ENCODE data around the gene NDRG3. TPM values are rescaled to one million over a fixed set of nuclear protein-coding genes. Genes with fewer than 3 reads are reported as not detected.
"Not testable (repeated sequence)": the region's sequence is repeated elsewhere in the genome, so short reads cannot be mapped to it uniquely, and the experiment has no call there.

The NDRG3 gene
- polyA plus RNA-seq, 3 donors from 2014 or later, result 44.9 to 57.7 (median 50.3) TPM

DNA sequence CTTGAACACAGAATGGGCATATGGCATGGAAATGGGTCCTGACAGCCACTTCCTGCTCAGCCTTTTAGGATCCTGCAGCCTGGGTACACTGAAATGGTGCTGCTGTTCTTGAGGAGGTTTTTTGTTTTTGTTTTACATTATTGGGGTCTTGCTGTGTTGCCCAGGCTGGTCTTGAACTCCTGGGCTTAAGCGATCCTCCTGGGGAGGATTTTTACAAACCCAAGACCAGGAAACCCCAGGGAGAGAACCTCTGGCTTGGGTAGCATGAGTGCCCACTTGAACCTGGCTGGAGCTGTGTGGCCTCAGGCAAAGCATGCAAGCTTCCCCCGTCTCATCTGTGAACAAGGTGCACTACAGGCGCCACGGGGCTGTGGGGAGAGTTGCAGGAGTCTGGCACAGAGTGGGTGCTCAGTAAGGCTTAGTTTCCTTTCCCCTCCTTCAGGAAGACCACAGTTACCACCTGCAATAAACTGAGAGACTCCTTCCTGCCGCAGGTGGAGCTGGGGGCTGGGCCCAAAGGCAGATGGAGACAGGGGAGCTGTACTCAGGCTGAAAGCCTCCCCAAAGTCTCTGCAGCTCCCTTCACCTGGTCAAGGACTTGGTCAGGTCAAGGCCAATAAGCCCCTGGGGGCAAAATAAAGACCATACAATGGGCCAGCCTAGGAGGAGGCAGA is 101.7 kb downstream of the NDRG3 start:
- Mint-ChIP-seq H3K9me3 (no peaks in the 10 kb centered on the region), H3K36me3 (peaks cover 8 to 14% (median 9%) of the 10 kb centered on the region in 3 donors), H3K4me3 (peak overlapping the region; percentile 93 to 99 (median 97)), H3K4me1 (peaks cover 59 to 63% of the 10 kb centered on the region in 2 donors), H3K27ac (peak overlapping the region; percentile 97 to 100 (median 99)), H3K27me3 (ENCODE audit: low read depth in 3 of 3) (peaks cover 7 to 40% (median 38%) of the 10 kb centered on the region in 3 donors)
- peak; percentile 79 to 81 (median 81) for DNase-seq

- H3K4me3 Mint-ChIP-seq, result peak overlapping the region; percentile 93 to 99 (median 97)
- peaks cover 58 to 61% of the 10 kb centered on the region in 2 donors for H3K4me1 Mint-ChIP-seq
These were observed 103.8 kb downstream of the NDRG3 start for GRCh38 chr20:36642136-36642535.

DNA sequence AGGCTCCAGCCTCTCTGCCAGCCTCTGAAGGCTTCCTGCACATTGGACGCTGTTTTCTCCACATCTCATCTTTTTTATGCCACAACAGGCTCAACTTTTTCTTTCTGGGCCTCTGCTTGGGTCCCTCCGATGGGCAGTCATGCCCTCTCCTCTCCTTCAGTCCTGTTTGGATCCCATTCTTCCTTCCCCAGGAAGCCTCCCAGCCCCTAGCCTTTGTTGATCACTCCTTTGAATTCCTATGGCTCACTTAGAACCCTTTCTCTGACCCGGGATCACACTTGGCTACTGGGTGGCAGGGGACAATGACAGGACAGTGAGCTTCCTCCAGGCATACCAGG is 104.4 kb downstream of the NDRG3 start:
- Mint-ChIP-seq H3K4me1 (peaks cover 54 to 55% of the 10 kb centered on the region in 2 donors), H3K9me3 (no peaks in the 10 kb centered on the region), H3K36me3 (peaks cover 13 to 20% (median 18%) of the 10 kb centered on the region in 3 donors), H3K27me3 (ENCODE audit: low read depth in 3 of 3) (peaks cover 7 to 41% (median 37%) of the 10 kb centered on the region in 3 donors), H3K27ac (peak overlapping the region in 5 of 6 donors; percentile 76 to 97 (median 81)), H3K4me3 (peak overlapping the region in 3 of 5 donors; percentile 9 to 29 (median 23))
- no peak for DNase-seq

More at GRCh38 chr20:36642136-36642535, 103.8 kb downstream of the NDRG3 start:
- peaks cover 9 to 18% (median 16%) of the 10 kb centered on the region in 3 donors for H3K36me3 Mint-ChIP-seq
- no peaks in the 10 kb centered on the region for H3K9me3 Mint-ChIP-seq
- H3K27me3 Mint-ChIP-seq (ENCODE audit: low read depth in 3 of 3), result peaks cover 7 to 39% (median 38%) of the 10 kb centered on the region in 3 donors
- DNase-seq, result peak; percentile 49 to 65 (median 55)
- H3K27ac Mint-ChIP-seq, result peak overlapping the region; percentile 95 to 100 (median 98)

GRCh38 chr20:36638876-36639400 is 107.0 kb downstream of the NDRG3 start:
- H3K4me1 Mint-ChIP-seq, result peaks cover 34% of the 10 kb centered on the region in 2 donors
- peaks cover 18 to 27% (median 26%) of the 10 kb centered on the region in 3 donors for H3K36me3 Mint-ChIP-seq
- DNase-seq, H3K9me3 Mint-ChIP-seq, H3K4me3 Mint-ChIP-seq: not testable (repeated sequence)
- peaks cover 2 to 27% (median 26%) of the 10 kb centered on the region in 3 donors for H3K27me3 Mint-ChIP-seq (ENCODE audit: low read depth in 3 of 3)
- peak overlapping the region in 2 of 6 donors; percentile 11 to 30 for H3K27ac Mint-ChIP-seq

- H3K4me1 Mint-ChIP-seq, result peaks cover 35 to 36% of the 10 kb centered on the region in 2 donors
- H3K4me3 Mint-ChIP-seq, result no peak overlapping the region
- peaks cover 28 to 37% (median 28%) of the 10 kb centered on the region in 3 donors for H3K36me3 Mint-ChIP-seq
- no peak for DNase-seq
- peak overlapping the region; percentile 19 to 89 (median 78) for H3K27ac Mint-ChIP-seq
- peaks cover 10 to 21% (median 13%) of the 10 kb centered on the region in 3 donors for H3K27me3 Mint-ChIP-seq (ENCODE audit: low read depth in 3 of 3)
- no peaks in the 10 kb centered on the region for H3K9me3 Mint-ChIP-seq
These were observed 111.5 kb downstream of the NDRG3 start for GRCh38 chr20:36634342-36634741.

DNA sequence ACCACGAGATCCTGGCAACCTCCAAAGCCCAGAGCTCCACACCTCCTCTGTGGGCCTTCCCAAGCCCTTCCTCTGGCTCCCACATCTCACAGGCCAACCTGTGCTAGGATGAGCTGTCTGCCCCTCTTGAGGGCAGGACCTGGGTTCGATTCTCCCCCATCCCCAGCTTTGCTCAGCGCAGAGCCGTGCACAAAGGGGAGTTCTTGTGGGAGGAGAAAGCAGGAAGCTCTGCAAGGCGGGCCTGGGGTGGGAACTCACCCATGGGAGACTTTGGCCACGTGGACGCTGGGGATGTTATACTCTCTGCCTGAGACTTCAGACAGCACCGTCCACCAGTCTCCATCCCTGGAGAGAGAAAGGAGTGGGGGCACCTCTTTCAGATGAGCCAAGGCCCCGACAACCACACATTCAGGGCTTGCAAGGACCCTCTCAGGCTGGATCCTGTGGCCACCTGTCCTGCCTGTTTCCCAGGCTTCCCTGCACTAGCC is 112.6 kb downstream of the NDRG3 start:
- peak overlapping the region; percentile 32 to 99 (median 90) for H3K27ac Mint-ChIP-seq
- no peak for DNase-seq
- H3K4me3 Mint-ChIP-seq, result no peak overlapping the region
- peaks cover 12 to 30% (median 17%) of the 10 kb centered on the region in 3 donors for H3K27me3 Mint-ChIP-seq (ENCODE audit: low read depth in 3 of 3)
- H3K4me1 Mint-ChIP-seq, result peaks cover 42 to 44% of the 10 kb centered on the region in 2 donors
- H3K9me3 Mint-ChIP-seq, result no peaks in the 10 kb centered on the region
- peaks cover 28 to 37% (median 28%) of the 10 kb centered on the region in 3 donors for H3K36me3 Mint-ChIP-seq

- no peak for DNase-seq
- Mint-ChIP-seq H3K27ac (peak overlapping the region; percentile 98 to 99 (median 99)), H3K9me3 (no peaks in the 10 kb centered on the region), H3K4me3 (no peak overlapping the region), H3K27me3 (ENCODE audit: low read depth in 3 of 3) (peaks cover 16 to 36% (median 23%) of the 10 kb centered on the region in 3 donors), H3K4me1 (peaks cover 49 to 50% of the 10 kb centered on the region in 2 donors), H3K36me3 (peaks cover 33 to 39% (median 33%) of the 10 kb centered on the region in 3 donors)
These were observed 113.2 kb downstream of the NDRG3 start for GRCh38 chr20:36632487-36633284.

- peaks cover 54 to 56% of the 10 kb centered on the region in 2 donors for H3K4me1 Mint-ChIP-seq
- no peak for DNase-seq
- H3K27ac Mint-ChIP-seq, result peak overlapping the region; percentile 98 to 99 (median 99)
- H3K27me3 Mint-ChIP-seq (ENCODE audit: low read depth in 3 of 3), result peaks cover 16 to 40% (median 23%) of the 10 kb centered on the region in 3 donors
- H3K4me3 Mint-ChIP-seq, result no peak overlapping the region
- no peaks in the 10 kb centered on the region for H3K9me3 Mint-ChIP-seq
- peaks cover 33 to 42% (median 33%) of the 10 kb centered on the region in 3 donors for H3K36me3 Mint-ChIP-seq
These were observed 113.8 kb downstream of the NDRG3 start for GRCh38 chr20:36632147-36632486.

- Mint-ChIP-seq H3K4me3 (no peak overlapping the region), H3K9me3 (no peaks in the 10 kb centered on the region), H3K36me3 (peaks cover 33 to 44% (median 36%) of the 10 kb centered on the region in 3 donors), H3K4me1 (peaks cover 57 to 60% of the 10 kb centered on the region in 2 donors), H3K27me3 (ENCODE audit: low read depth in 3 of 3) (peaks cover 16 to 41% (median 23%) of the 10 kb centered on the region in 3 donors), H3K27ac (peak overlapping the region; percentile 98 to 99 (median 99))
- no peak for DNase-seq
These were observed 114.2 kb downstream of the NDRG3 start for GRCh38 chr20:36631646-36632045.

DNA sequence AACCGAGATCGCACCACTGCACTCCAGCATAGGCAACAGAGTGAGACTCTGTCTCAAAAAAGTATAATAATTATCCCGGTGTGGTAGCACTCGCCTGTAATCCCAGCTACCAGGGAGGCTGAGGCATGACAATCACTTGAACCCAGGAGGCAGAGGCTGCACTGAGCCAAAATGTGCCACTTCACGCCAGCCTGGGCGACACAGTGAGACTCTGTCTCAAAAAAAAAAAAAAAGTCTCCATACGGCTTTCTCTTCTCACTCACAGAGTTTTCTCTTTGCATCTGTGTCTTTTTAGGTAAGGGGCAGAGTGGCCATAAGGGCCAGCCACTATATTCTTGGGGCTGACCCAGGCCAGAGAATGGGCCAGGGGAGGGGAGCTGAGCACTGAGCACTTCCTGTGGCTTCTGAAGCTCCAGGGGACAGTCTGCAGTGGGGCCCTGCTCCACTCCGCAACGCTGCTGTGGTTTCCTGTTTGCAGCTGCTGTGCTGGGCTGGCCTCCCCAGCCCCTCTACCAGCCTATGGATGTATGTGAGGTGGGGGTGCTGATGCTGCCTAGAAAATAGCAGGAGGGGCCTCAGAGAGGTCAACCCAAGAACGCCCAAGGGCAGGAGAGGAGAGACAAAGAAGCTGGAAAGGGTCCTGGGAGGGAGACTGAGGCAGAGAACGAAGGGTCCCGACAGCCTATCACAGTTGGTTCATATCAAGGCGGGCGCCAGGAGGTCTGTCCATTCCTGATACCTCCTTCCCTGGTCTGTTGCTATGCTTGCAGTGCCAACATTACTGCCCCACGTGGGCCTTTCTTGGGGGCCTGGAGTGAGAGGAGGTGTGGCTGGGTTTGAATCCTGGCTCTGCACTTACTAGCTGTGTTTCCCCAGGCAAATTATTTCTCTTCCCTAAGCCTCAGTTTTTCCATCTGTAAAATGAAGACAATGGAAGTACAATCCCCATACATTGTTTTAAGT is 115.9 kb downstream of the NDRG3 start:
- H3K9me3 Mint-ChIP-seq, result no peaks in the 10 kb centered on the region
- peak; percentile 77 to 82 (median 79) for DNase-seq
- H3K27me3 Mint-ChIP-seq (ENCODE audit: low read depth in 3 of 3), result peaks cover 16 to 41% (median 21%) of the 10 kb centered on the region in 3 donors
- H3K36me3 Mint-ChIP-seq, result peaks cover 33 to 41% (median 33%) of the 10 kb centered on the region in 3 donors
- peaks cover 57 to 63% of the 10 kb centered on the region in 2 donors for H3K4me1 Mint-ChIP-seq
- peak overlapping the region; percentile 79 to 90 (median 82) for H3K4me3 Mint-ChIP-seq
- peak overlapping the region; percentile 98 to 99 (median 99) for H3K27ac Mint-ChIP-seq

- Mint-ChIP-seq H3K4me1 (peaks cover 71 to 74% of the 10 kb centered on the region in 2 donors), H3K9me3 (no peaks in the 10 kb centered on the region), H3K4me3 (peak overlapping the region; percentile 31 to 78 (median 66)), H3K27me3 (ENCODE audit: low read depth in 3 of 3) (peaks cover 17 to 44% (median 22%) of the 10 kb centered on the region in 3 donors), H3K27ac (peak overlapping the region; percentile 98 to 99 (median 99)), H3K36me3 (peaks cover 36 to 47% (median 38%) of the 10 kb centered on the region in 3 donors)
- peak; percentile 86 to 94 (median 87) for DNase-seq
These were observed 117.8 kb downstream of the NDRG3 start for GRCh38 chr20:36628076-36628475.

- peaks cover 15 to 37% (median 19%) of the 10 kb centered on the region in 3 donors for H3K27me3 Mint-ChIP-seq (ENCODE audit: low read depth in 3 of 3)
- H3K4me3 Mint-ChIP-seq, result no peak overlapping the region
- H3K9me3 Mint-ChIP-seq, result no peaks in the 10 kb centered on the region
- peaks cover 63 to 69% of the 10 kb centered on the region in 2 donors for H3K4me1 Mint-ChIP-seq
- DNase-seq, result no peak
- peaks cover 29 to 38% (median 30%) of the 10 kb centered on the region in 3 donors for H3K36me3 Mint-ChIP-seq
- peak overlapping the region; percentile 66 to 95 (median 86) for H3K27ac Mint-ChIP-seq
These were observed 121.0 kb downstream of the NDRG3 start for GRCh38 chr20:36624944-36625324.

Data from immature natural killer cell (primary cell).